Stomach (tissue), 9 donors: Measurements from ENCODE around the gene CADM2. TPM values are rescaled to one million over a fixed set of nuclear protein-coding genes. Genes with fewer than 3 reads are reported as not detected.

Experiments used
- DNase-seq, 2 donors: peaks; one replicate each; pipeline versions ENCODE4 v3.0.0 to v3.0.0-alpha.2; 2013 to 2019
- H3K27ac ChIP-seq, 5 donors: fragments of 200-600 bp in 4 of 5; sonication (generic) in 4 of 5; one replicate each; pipeline ENCODE4 v1.5.1; 2013 to 2019; ENCODE audit warnings: mild to moderate bottlenecking in 1 of 5, moderate library complexity in 1 of 5
- H3K27me3 ChIP-seq, 3 donors: fragments of 200-600 bp; sonication (generic); one replicate each; pipeline ENCODE4 v1.5.1; 2017 to 2019; ENCODE audit warnings: mixed run types in 1 of 3
- H3K36me3 ChIP-seq, 4 donors: fragments of 200-600 bp; sonication (generic); 1 replicate in 3 of 4; 2 replicates in 1 of 4; pipeline ENCODE4 v1.5.1; 2016 to 2019
- H3K4me1 ChIP-seq, 4 donors: fragments of 200-600 bp; sonication (generic); one replicate each; pipeline ENCODE4 v1.5.1; 2016 to 2019
- H3K4me3 ChIP-seq, 4 donors: fragments of 200-600 bp; sonication (generic) in 3 of 4; one replicate each; pipeline ENCODE4 v1.5.1; 2016 to 2019; ENCODE audit warnings: mild to moderate bottlenecking in 1 of 4
- H3K9me3 ChIP-seq, 4 donors: fragments of 200-600 bp; sonication (generic); one replicate each; pipeline ENCODE4 v1.5.1; 2016 to 2019
- EP300 ChIP-seq: sonication (generic); formaldehyde crosslinking; IDR thresholded peaks from one replicate; pipeline ENCODE4 v1.6.1; 2017; ENCODE audit warnings: antibody characterized with exemption
- POLR2A ChIP-seq, 4 donors: fragments of 450-650 bp; IDR thresholded peaks; one replicate each; pipeline ENCODE4 v1.6.1; 2016; ENCODE audit warnings: antibody characterized with exemption in 4 of 4, control low read depth in 2 of 4, mild to moderate bottlenecking in 1 of 4, moderate library complexity in 1 of 4
- POLR2AphosphoS5 ChIP-seq, 3 donors: sonication (generic); formaldehyde crosslinking; IDR thresholded peaks; one replicate each; pipeline ENCODE4 v1.6.1; 2016; ENCODE audit warnings: antibody characterized with exemption in 3 of 3
- WGBS, 5 donors: extraction: QIAGEN DNeasy Blood & Tissue Kit in 3 of 5; methylation state at CpG; one replicate each; pipeline versions ENCODE4 v1.1.5 to v1.1.7; 2013 to 2018; 5-methylcytosine and 5-hydroxymethylcytosine counted together
- intact Hi-C: fragments of 100-400 bp; cut with DNase I; formaldehyde crosslinking; loops from one replicate; pipeline ENCODE4 v1.15.1; 2023; ENCODE audit warnings: low total_unique reads
- polyA plus RNA-seq, 3 donors: library from polyadenylated mRNA; stranded (reverse); fragments of 200-250 nt; gene quantifications; one replicate each; pipeline ENCODE4 v1.2.3, GENCODE V29; 2013
- total RNA-seq, 5 donors: library from RNA; depleted of rRNA; stranded (reverse); fragments of >200 nt; gene quantifications; one replicate each; pipeline versions ENCODE4 v1.1.0 to v1.2.3, GENCODE V29; 2014 to 2016
- TF ChIP-seq, protein P1 (sequence below), 7 experiments: fragments of 450-650 bp in 4 of 7; fragments of 200-600 bp in 3 of 7; sonication (generic) in 3 of 7; IDR thresholded peaks; one replicate each; pipeline ENCODE4 v1.5.1; 2016 to 2019; ENCODE audit warnings: antibody characterized with exemption in 7 of 7, control low read depth in 2 of 7, mild to moderate bottlenecking in 1 of 7
- donor health status: healthy with polysubstance abuse.
- donor health status: Bipolar disorder and iron deficiency.
- donor health status: healthy.

CADM2 gene
- total and polyA plus RNA-seq, 8 donors, result 0.29 to 8.1 (median 2.0) TPM; not detected in 1

DNA sequence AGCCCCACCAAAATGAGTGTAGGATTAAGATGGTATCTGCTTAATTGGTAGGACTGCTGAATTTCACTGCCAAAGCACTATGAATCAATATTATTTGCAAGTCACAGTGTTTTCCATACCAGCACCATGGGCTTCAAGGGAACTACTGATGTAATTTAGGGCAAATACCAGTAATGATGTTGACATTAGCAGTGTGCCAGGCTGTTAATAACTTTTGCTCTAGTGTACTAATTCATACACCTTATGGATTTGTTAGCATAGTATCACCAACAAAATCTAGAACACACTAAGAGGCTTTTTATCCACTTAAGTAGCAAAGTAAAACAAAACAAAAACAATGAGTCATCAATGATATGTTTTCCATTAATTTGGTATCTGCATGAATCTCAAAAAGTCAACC lies 888.2 kb downstream of the CADM2 start:
- Histone ChIP-seq H3K27me3 (no peaks in the 10 kb centered on the region), H3K36me3 (no peaks in the 10 kb centered on the region), H3K9me3 (no peaks in the 10 kb centered on the region), H3K27ac (no peak overlapping the region), H3K4me1 (peaks cover 0 to 4% (median 0%) of the 10 kb centered on the region in 4 donors), H3K4me3 (no peak overlapping the region)
- DNase-seq, result peak in 1 of 2 donors; percentile 19
- intact Hi-C loops, result no loop called here
- TF ChIP-seq EP300 (no peak), POLR2A (IDR thresholded peaks at IDR 0.05) (no peak), POLR2AphosphoS5 (IDR thresholded peaks at IDR 0.05) (no peak)
- TF ChIP-seq, protein P1, sequence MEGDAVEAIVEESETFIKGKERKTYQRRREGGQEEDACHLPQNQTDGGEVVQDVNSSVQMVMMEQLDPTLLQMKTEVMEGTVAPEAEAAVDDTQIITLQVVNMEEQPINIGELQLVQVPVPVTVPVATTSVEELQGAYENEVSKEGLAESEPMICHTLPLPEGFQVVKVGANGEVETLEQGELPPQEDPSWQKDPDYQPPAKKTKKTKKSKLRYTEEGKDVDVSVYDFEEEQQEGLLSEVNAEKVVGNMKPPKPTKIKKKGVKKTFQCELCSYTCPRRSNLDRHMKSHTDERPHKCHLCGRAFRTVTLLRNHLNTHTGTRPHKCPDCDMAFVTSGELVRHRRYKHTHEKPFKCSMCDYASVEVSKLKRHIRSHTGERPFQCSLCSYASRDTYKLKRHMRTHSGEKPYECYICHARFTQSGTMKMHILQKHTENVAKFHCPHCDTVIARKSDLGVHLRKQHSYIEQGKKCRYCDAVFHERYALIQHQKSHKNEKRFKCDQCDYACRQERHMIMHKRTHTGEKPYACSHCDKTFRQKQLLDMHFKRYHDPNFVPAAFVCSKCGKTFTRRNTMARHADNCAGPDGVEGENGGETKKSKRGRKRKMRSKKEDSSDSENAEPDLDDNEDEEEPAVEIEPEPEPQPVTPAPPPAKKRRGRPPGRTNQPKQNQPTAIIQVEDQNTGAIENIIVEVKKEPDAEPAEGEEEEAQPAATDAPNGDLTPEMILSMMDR (IDR thresholded peaks at IDR 0.05), result no peak

GRCh38 chr3:85851071-85851470 lies 892.3 kb downstream of the CADM2 start:
- Histone ChIP-seq H3K4me3 (no peak overlapping the region), H3K27ac (no peak overlapping the region), H3K4me1 (peaks cover 0 to 4% (median 0%) of the 10 kb centered on the region in 4 donors), H3K36me3 (no peaks in the 10 kb centered on the region), H3K27me3 (no peaks in the 10 kb centered on the region), H3K9me3 (no peaks in the 10 kb centered on the region)
- intact Hi-C loops, result no loop called here
- no peak for DNase-seq
- TF ChIP-seq POLR2AphosphoS5 (IDR thresholded peaks at IDR 0.05) (no peak), POLR2A (IDR thresholded peaks at IDR 0.05) (no peak), EP300 (no peak)
- TF ChIP-seq, protein P1 (IDR thresholded peaks at IDR 0.05), result no peak

GRCh38 chr3:85853805-85854204 lies 895.0 kb downstream of the CADM2 start:
- intact Hi-C loops, result no loop called here

DNA sequence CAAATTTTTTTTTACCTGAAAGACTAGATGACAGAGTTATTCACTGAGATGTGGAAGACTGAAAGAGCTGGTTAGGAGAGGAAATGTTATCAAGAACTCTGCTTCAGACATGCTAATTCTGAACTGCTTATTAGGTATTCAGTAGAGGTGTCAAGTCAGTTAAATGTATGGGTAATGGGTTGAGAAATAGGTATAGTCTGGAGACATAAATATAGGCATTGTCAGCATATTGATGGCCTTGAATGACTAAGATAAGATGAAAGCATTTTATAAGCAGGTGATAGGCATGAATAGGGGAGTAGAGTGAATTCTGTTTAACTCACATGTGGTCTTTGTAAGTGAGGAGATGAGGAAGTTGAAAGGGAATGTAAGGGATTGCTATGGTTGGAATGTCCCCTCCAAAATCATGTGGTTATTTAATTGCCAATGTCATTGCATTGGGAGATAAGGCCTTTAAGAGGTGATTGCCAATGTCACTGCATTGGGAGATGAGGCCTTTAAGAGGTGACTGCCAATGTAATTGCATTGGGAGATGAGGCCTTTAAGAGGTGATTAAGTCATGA lies 904.2 kb downstream of the CADM2 start:
- H3K9me3 ChIP-seq, result no peaks in the 10 kb centered on the region
- no peak overlapping the region for H3K27ac ChIP-seq
- no peak for DNase-seq
- H3K36me3 ChIP-seq, result no peaks in the 10 kb centered on the region
- H3K4me3 ChIP-seq, result no peak overlapping the region
- intact Hi-C loops, result no loop called here
- no peaks in the 10 kb centered on the region for H3K27me3 ChIP-seq
- no peak for TF ChIP-seq POLR2A (IDR thresholded peaks at IDR 0.05)
- TF ChIP-seq, protein P1 (IDR thresholded peaks at IDR 0.05), result no peak
- no peak for TF ChIP-seq EP300
- TF ChIP-seq POLR2AphosphoS5 (IDR thresholded peaks at IDR 0.05), result no peak
- no peaks in the 10 kb centered on the region for H3K4me1 ChIP-seq

More at GRCh38 chr3:85853805-85854204, 895.0 kb downstream of the CADM2 start:
- DNase-seq, result no peak
- Histone ChIP-seq H3K27ac (no peak overlapping the region), H3K4me1 (no peaks in the 10 kb centered on the region), H3K36me3 (no peaks in the 10 kb centered on the region), H3K27me3 (no peaks in the 10 kb centered on the region), H3K4me3 (no peak overlapping the region), H3K9me3 (no peaks in the 10 kb centered on the region)
- WGBS, 5 donors, result 74 to 81% (median 76%) methylated on average over 2 of the region's 2 CpGs
- TF ChIP-seq POLR2AphosphoS5 (IDR thresholded peaks at IDR 0.05) (no peak), POLR2A (IDR thresholded peaks at IDR 0.05) (no peak), EP300 (no peak)
- TF ChIP-seq, protein P1 (IDR thresholded peaks at IDR 0.05), result no peak
